Ishikawa (cell line): ENCODE measurements around the gene FGD2.

Experiments
- CEBPB ChIP-seq: IDR thresholded peaks from 2 replicates; pipeline ENCODE4 v1.6.1; 2012
- CREB1 ChIP-seq: IDR thresholded peaks from 2 replicates; pipeline ENCODE4 v1.6.1; 2012; ENCODE audit warnings: low read depth
- EGR1 ChIP-seq: IDR thresholded peaks from 2 replicates; pipeline ENCODE4 v1.6.1; 2012
- EP300 ChIP-seq: IDR thresholded peaks from 2 replicates; pipeline ENCODE4 v1.6.1; 2012; ENCODE audit warnings: borderline replicate concordance
- FOXM1 ChIP-seq: IDR thresholded peaks from 2 replicates; pipeline ENCODE4 v1.6.1; 2012; ENCODE audit warnings: low read depth, borderline replicate concordance
- MAX ChIP-seq: IDR thresholded peaks from 2 replicates; pipeline ENCODE4 v1.6.1; 2012
- NFIC ChIP-seq: IDR thresholded peaks from 2 replicates; pipeline ENCODE4 v1.6.1; 2012
- RAD21 ChIP-seq: IDR thresholded peaks from 2 replicates; pipeline ENCODE4 v1.6.1; 2012; ENCODE audit warnings: low read depth
- REST ChIP-seq: IDR thresholded peaks from 2 replicates; pipeline ENCODE4 v1.6.1; 2012; ENCODE audit warnings: low read depth, mild to moderate bottlenecking
- TAF1 ChIP-seq: IDR thresholded peaks from 2 replicates; pipeline ENCODE4 v1.6.1; 2012; ENCODE audit warnings: low read depth, mild to moderate bottlenecking
- TCF12 ChIP-seq: IDR thresholded peaks from 2 replicates; pipeline ENCODE4 v1.6.1; 2012; ENCODE audit warnings: low read depth
- TEAD4 ChIP-seq: IDR thresholded peaks from 2 replicates; pipeline ENCODE4 v1.6.1; 2012
- USF1 ChIP-seq: IDR thresholded peaks from 2 replicates; pipeline ENCODE4 v1.6.1; 2012
- YY1 ChIP-seq: IDR thresholded peaks from 2 replicates; pipeline ENCODE4 v1.6.1; 2012; ENCODE audit warnings: low read depth
- ZBTB7A ChIP-seq: IDR thresholded peaks from 2 replicates; pipeline ENCODE4 v1.6.1; 2012; ENCODE audit warnings: low read depth

FGD2 gene

DNA sequence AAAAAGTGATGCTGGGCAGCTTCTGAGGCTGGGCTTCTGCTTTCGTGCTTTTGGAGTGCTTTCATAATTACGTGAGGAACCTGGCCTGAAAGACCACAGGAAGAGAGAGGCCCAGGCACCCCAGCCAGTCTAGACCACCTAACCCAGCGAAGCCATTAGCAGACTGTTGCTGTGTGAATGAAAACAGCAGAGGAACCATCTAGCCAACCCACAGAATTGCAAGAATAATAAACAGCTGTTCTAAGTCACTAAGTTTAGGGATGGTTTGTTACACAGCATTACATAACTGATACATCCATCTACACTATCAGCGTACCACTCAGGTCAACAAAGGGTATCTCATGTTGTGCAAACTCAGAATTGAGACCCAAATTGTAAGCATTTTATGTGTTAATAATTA, 34.5 kb downstream of the FGD2 start:
- TF ChIP-seq CEBPB (no peak), EP300 (no peak), EGR1 (no peak), TCF12 (no peak)

DNA sequence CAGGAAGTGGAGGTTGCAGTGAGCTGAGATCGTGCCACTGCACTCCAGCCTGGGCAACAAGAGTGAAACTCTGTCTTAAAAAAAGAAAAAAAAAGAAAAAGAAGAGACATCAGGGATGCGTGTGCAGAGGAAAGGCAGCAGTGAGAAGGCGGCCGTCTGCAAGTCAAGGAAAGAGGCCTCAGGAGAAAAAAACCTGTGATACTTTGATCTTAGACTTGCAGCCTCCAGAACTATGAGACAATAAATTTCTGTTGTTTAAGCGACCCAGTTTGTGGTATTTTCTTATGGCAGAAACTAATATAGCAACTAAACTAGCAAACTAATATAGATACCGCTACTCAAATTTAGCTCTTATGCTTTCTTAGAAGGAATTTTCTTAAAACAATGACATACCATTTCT, 36.1 kb downstream of the FGD2 start:
- TF ChIP-seq EP300 (no peak), MAX (no peak), TCF12 (no peak)

DNA sequence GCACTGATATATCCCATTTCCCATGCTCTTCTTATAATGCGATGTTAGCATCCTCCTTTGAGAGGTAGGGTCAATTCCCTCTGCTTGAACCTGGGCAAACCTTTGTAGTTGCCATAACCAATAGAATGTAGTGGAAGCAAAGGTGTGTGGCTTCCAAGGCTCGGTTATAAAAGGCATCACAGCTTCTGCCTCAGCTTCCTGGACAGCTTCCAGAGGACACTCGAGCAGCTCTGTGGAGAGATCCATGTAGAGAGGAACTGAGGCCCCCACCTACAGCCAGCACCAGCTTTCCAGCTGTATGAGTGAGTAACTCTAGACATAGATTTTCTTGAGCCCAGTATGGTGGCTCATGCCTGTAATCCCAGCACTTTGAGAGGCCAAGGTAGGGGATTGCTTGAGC, 36.7 kb downstream of the FGD2 start:
- TF ChIP-seq ZBTB7A (no peak), EP300 (no peak), TAF1 (no peak)

DNA sequence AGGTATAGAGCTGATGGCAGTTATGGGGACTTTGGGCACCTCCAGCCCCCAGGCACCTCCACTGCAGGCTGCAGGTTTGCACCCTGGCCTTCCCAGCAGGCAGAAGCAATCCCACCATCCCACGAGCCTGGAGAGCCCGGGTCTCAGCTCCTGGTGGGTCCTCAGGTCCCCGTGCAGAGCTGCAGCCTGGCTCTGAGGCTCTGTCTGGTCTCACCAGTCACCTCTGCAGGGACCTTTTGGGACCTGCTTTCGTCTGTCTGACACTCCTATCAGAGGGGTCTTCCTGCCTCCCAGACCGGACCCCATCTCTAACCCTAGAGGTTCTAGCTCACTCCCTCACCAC, 41.9 kb downstream of the FGD2 start:
- TF ChIP-seq TCF12 (no peak), EP300 (no peak), FOXM1 (no peak), REST (no peak), NFIC (no peak)

GRCh38 chr6:37047689-37048402, 42.4 kb downstream of the FGD2 start:
- no peak for TF ChIP-seq ZBTB7A
- TF ChIP-seq USF1 = no peak
- TF ChIP-seq CEBPB = no peak
- no peak for TF ChIP-seq MAX
- no peak for TF ChIP-seq FOXM1
- no peak for TF ChIP-seq YY1
- TF ChIP-seq TAF1 = no peak
- no peak for TF ChIP-seq TCF12
- no peak for TF ChIP-seq EGR1
- no peak for TF ChIP-seq NFIC
- no peak for TF ChIP-seq TEAD4
- TF ChIP-seq EP300 = no peak
- TF ChIP-seq CREB1 = no peak
- no peak for TF ChIP-seq REST
- no peak for TF ChIP-seq RAD21

DNA sequence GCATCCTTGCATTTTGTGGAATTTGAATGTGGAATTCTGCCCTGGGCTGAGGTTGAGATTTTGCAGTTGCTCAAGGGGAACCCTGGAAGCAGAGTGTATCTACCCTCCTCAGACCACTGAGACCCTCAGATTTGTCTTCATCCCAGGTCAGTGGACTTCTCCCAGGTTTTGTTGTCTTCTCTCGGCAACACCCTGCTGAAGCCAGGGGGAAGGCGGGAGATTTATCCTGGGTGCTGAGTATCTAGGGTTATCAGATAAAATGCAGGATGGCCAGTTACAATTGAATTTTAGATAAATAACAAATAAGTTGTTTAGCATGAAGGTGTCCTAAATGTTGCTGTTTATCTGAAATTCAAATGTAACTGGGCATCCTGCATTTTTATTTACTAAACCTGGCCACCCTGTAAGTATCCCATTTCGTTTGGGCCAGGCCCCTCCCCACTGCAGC, 43.0 kb downstream of the FGD2 start:
- TF ChIP-seq YY1 (no peak), CEBPB (no peak), TAF1 (no peak)

- TF ChIP-seq EGR1 (no peak), NFIC (no peak), FOXM1 (no peak), TAF1 (no peak), CREB1 (no peak), TEAD4 (no peak), USF1 (no peak), MAX (no peak), REST (no peak), CEBPB (no peak), TCF12 (no peak), RAD21 (no peak), ZBTB7A (no peak), YY1 (no peak), EP300 (no peak)
Measured at GRCh38 chr6:37048851-37049757, 43.6 kb downstream of the FGD2 start.
